CD4-positive, CD25-positive, alpha-beta regulatory T cell (primary cell): ENCODE data around the gene CDC42BPA. TPM values are rescaled to one million over a fixed set of nuclear protein-coding genes. Genes with fewer than 3 reads are reported as not detected.
"Not testable (repeated sequence)": the region's sequence is repeated elsewhere in the genome, so short reads cannot be mapped to it uniquely, and the experiment has no call there.

ENCODE experiments used
- ATAC-seq, 2 donors: fragments of 150-1000 bp; cut with Tn5 transposase; one replicate each; pipeline ENCODE4 v1.10.0; 2021; ENCODE audit warnings: low read depth in 2 of 2, moderate number of reproducible peaks in 2 of 2, moderate library complexity in 1 of 2
- DNase-seq, 3 donors: peaks; one replicate each; pipeline versions ENCODE4 v3.0.0 to v3.0.0-alpha.2; 2012 to 2022; ENCODE audit warnings: mixed read lengths in 1 of 3
- H3K27ac ChIP-seq: one replicate; pipeline ENCODE4 v1.7.0; 2013; ENCODE audit warnings: mild to moderate bottlenecking, low read length; ENCODE audit not compliant: insufficient read depth, poor library complexity, severe bottlenecking
- H3K27me3 ChIP-seq: one replicate; pipeline ENCODE4 v1.7.0; 2013; ENCODE audit warnings: low read length; ENCODE audit not compliant: control insufficient read depth, insufficient read depth
- H3K36me3 ChIP-seq: one replicate; pipeline ENCODE4 v1.7.0; 2013; ENCODE audit warnings: mild to moderate bottlenecking, low read length, moderate library complexity; ENCODE audit not compliant: control insufficient read depth, insufficient read depth
- H3K4me1 ChIP-seq: 2 replicates; pipeline ENCODE4 v1.7.0; 2013; ENCODE audit warnings: mild to moderate bottlenecking, low read length; ENCODE audit not compliant: insufficient read depth, control insufficient read depth, poor library complexity, severe bottlenecking
- H3K4me3 ChIP-seq: one replicate; pipeline ENCODE4 v1.7.0; 2013; ENCODE audit warnings: low read depth, mild to moderate bottlenecking, low read length, moderate library complexity
- H3K9me3 ChIP-seq, 2 experiments: 1 replicate in 1 of 2; 2 replicates in 1 of 2; pipeline ENCODE4 v1.7.0; 2013; ENCODE audit warnings: low read length in 2 of 2, mild to moderate bottlenecking in 1 of 2, moderate library complexity in 1 of 2; ENCODE audit not compliant: control insufficient read depth in 2 of 2
- H3K27ac Mint-ChIP-seq, 3 donors: one replicate each; pipeline ENCODE4 v1.8.0; 2020 to 2022; ENCODE audit warnings: mild to moderate bottlenecking in 3 of 3, mixed read lengths in 3 of 3, moderate library complexity in 2 of 3
- H3K27me3 Mint-ChIP-seq: one replicate; pipeline ENCODE4 v1.8.0; 2022; ENCODE audit warnings: mild to moderate bottlenecking, mixed read lengths
- H3K36me3 Mint-ChIP-seq: one replicate; pipeline ENCODE4 v1.8.0; 2020; ENCODE audit warnings: mixed read lengths
- H3K4me1 Mint-ChIP-seq, 4 donors: one replicate each; pipeline ENCODE4 v1.8.0; 2020 to 2022; ENCODE audit warnings: mixed read lengths in 4 of 4, mild to moderate bottlenecking in 1 of 4
- H3K4me3 Mint-ChIP-seq, 4 donors: one replicate each; pipeline ENCODE4 v1.8.0; 2020 to 2022; ENCODE audit warnings: mild to moderate bottlenecking in 4 of 4, mixed read lengths in 4 of 4, moderate library complexity in 3 of 4
- H3K9me3 Mint-ChIP-seq, 7 donors: one replicate each; pipeline ENCODE4 v1.8.0; 2020 to 2022; ENCODE audit warnings: mixed read lengths in 7 of 7, mild to moderate bottlenecking in 3 of 7, moderate library complexity in 2 of 7
- polyA plus RNA-seq, 4 donors: library from polyadenylated mRNA; unstranded; fragments of 300-500 nt; fragmentation: Illumina TruSeq; gene quantifications; one replicate each; pipeline ENCODE4 v1.2.3, GENCODE V29; 2021
- total RNA-seq: library from RNA; stranded (reverse); gene quantifications from one replicate; pipeline ENCODE4 v1.2.3, GENCODE V29; 2022

CDC42BPA gene
- total and polyA plus RNA-seq, 5 donors from 2014 or later, result 0.06 to 1.5 (median 0.63) TPM

DNA sequence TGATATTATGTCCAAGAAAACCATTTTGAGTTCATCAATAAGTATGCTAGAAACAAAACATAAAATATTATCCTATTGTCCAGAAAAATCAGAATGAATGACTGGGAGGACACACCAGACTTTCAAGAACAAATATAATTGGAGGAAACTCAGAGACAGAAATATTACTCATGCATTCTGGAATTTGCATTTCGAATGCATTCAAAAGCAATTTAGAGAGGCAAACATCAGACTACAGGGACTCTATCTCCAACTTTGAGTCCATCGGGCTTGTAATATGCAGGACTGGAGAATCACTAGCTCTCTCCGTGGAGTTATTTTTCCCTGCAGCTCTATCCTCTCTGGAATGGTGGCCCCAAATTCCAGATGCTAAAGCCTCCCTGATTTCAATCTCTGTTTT lies 161.8 kb downstream of the CDC42BPA start:
- Histone ChIP-seq H3K4me3 (no peak overlapping the region), H3K4me1 (no peaks in the 10 kb centered on the region), H3K9me3 (no peaks in the 10 kb centered on the region), H3K27me3 (peaks cover 2% of the 10 kb centered on the region), H3K36me3 (no peaks in the 10 kb centered on the region), H3K27ac (no peak overlapping the region)
- no peaks in the 10 kb centered on the region for H3K4me1 Mint-ChIP-seq
- H3K27me3 Mint-ChIP-seq, result peaks cover 5% of the 10 kb centered on the region
- no peaks in the 10 kb centered on the region for H3K36me3 Mint-ChIP-seq
- H3K27ac Mint-ChIP-seq, result no peak overlapping the region
- H3K9me3 Mint-ChIP-seq, result no peaks in the 10 kb centered on the region
- ATAC-seq (no peak), DNase-seq (no peak)
- H3K4me3 Mint-ChIP-seq, result no peak overlapping the region

DNA sequence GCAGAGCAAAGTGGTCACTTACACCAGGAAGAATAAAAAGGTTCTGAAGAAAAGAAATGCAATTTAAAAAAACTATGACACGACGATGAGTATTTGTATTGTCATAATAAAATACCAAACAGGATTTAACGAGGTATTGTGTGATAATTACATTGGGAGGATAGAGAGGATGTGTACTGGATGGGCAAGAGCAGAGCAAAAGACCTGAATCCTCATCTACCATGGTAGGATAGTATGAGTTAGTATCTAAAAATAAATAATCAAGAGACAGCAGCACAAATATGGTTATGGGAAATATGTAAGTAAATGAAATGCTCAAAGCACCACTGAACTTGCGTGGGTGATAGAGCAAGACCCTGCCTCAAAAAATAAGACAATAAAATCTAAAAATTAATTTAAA lies 162.6 kb downstream of the CDC42BPA start:
- no peak overlapping the region for H3K27ac Mint-ChIP-seq
- no peaks in the 10 kb centered on the region for H3K27me3 ChIP-seq

DNA sequence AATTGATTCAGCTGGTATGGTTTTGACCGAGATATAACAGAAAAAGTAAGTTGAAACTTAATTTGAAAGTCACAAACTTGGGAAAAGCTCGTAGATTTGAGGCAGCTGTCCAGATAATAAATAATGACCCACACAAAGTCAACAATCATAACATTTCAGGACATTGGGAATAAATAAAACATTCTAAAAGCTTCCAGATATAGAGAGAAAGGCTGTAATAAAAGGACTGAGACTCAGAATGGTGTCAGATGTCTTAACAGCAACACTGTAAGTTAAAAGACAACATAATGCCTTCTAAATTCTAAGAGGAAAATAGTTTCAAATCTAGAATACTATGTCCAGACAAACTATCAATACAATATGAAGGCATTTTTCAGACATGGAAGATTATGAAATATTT lies 163.3 kb downstream of the CDC42BPA start:
- no peaks in the 10 kb centered on the region for H3K36me3 Mint-ChIP-seq
- H3K27ac ChIP-seq, result no peak overlapping the region
- DNase-seq (no peak), ATAC-seq (no peak)
- H3K4me1 Mint-ChIP-seq, result no peaks in the 10 kb centered on the region
- peaks cover 0 to 2% (median 0%) of the 10 kb centered on the region in 7 donors for H3K9me3 Mint-ChIP-seq
- peaks cover 12% of the 10 kb centered on the region for H3K27me3 Mint-ChIP-seq
- H3K27me3 ChIP-seq, result no peaks in the 10 kb centered on the region
- H3K4me1 ChIP-seq, result no peaks in the 10 kb centered on the region
- H3K4me3 Mint-ChIP-seq, result no peak overlapping the region
- H3K9me3 ChIP-seq, result no peaks in the 10 kb centered on the region
- H3K36me3 ChIP-seq, result no peaks in the 10 kb centered on the region
- no peak overlapping the region for H3K4me3 ChIP-seq
- H3K27ac Mint-ChIP-seq, result no peak overlapping the region

More for the DNA sequence above, 162.6 kb downstream of the CDC42BPA start:
- ATAC-seq (no peak), DNase-seq (no peak)
- Histone ChIP-seq H3K9me3 (no peaks in the 10 kb centered on the region), H3K4me3 (no peak overlapping the region), H3K4me1 (no peaks in the 10 kb centered on the region), H3K36me3 (no peaks in the 10 kb centered on the region), H3K27ac (no peak overlapping the region)
- no peaks in the 10 kb centered on the region for H3K9me3 Mint-ChIP-seq
- peaks cover 5% of the 10 kb centered on the region for H3K27me3 Mint-ChIP-seq
- no peaks in the 10 kb centered on the region for H3K4me1 Mint-ChIP-seq
- no peaks in the 10 kb centered on the region for H3K36me3 Mint-ChIP-seq
- no peak overlapping the region for H3K4me3 Mint-ChIP-seq

DNA sequence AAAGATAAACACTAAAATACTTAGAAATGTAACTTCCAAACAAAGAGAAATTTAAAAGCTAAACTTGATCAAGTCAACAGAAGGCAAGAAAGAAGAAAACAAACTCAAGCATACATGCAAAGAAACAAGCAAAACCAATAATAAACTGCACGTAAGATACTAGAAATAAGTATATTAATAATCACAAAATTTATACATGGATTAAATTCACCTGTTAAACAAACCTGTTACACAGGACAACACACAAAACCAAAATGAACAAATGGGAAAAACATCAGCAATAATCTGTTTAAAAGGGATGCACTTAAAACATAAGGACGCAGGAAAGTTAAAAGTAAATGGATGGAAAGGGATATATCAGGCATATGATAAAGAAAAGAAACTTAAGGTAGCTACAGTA lies 165.8 kb downstream of the CDC42BPA start:
- Histone ChIP-seq H3K36me3 (no peaks in the 10 kb centered on the region), H3K4me1 (no peaks in the 10 kb centered on the region), H3K27ac (no peak overlapping the region), H3K9me3 (no peaks in the 10 kb centered on the region), H3K27me3 (peaks cover 3% of the 10 kb centered on the region), H3K4me3 (no peak overlapping the region)
- ATAC-seq, result no peak
- peaks cover 19% of the 10 kb centered on the region for H3K27me3 Mint-ChIP-seq
- DNase-seq, result no peak
- peaks cover 0 to 2% (median 0%) of the 10 kb centered on the region in 7 donors for H3K9me3 Mint-ChIP-seq
- H3K4me3 Mint-ChIP-seq, result no peak overlapping the region
- H3K36me3 Mint-ChIP-seq, result no peaks in the 10 kb centered on the region
- no peak overlapping the region for H3K27ac Mint-ChIP-seq
- H3K4me1 Mint-ChIP-seq, result no peaks in the 10 kb centered on the region

DNA sequence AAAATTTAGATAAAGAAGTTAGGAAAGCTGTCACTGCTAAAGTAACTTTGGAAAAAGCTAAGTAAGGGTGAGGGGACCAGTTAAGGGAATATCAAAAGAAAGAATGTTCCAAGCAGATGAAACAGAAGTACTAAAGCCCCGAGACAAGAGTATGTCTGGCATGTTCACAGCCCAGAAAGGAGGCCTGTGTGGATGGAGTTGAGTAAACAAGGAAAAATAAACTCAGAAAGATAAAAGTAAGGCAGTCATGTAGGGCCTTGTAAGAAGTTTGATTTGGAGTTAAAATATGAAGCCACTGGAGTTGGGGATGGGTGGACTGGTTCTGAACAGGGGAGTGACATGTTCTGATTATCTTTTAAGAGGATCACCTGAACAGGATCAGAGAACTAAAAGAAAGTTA lies 177.9 kb downstream of the CDC42BPA start:
- no peaks in the 10 kb centered on the region for H3K4me1 ChIP-seq
- no peak for DNase-seq
- no peak overlapping the region for H3K4me3 ChIP-seq
- no peaks in the 10 kb centered on the region for H3K9me3 Mint-ChIP-seq
- H3K36me3 Mint-ChIP-seq, result no peaks in the 10 kb centered on the region
- peaks cover 13% of the 10 kb centered on the region for H3K27me3 Mint-ChIP-seq
- peaks cover 8% of the 10 kb centered on the region for H3K27me3 ChIP-seq
- ATAC-seq, result no peak
- H3K4me1 Mint-ChIP-seq, result no peaks in the 10 kb centered on the region
- H3K4me3 Mint-ChIP-seq, result no peak overlapping the region
- no peaks in the 10 kb centered on the region for H3K9me3 ChIP-seq
- no peaks in the 10 kb centered on the region for H3K36me3 ChIP-seq
- no peak overlapping the region for H3K27ac Mint-ChIP-seq
- H3K27ac ChIP-seq, result no peak overlapping the region

DNA sequence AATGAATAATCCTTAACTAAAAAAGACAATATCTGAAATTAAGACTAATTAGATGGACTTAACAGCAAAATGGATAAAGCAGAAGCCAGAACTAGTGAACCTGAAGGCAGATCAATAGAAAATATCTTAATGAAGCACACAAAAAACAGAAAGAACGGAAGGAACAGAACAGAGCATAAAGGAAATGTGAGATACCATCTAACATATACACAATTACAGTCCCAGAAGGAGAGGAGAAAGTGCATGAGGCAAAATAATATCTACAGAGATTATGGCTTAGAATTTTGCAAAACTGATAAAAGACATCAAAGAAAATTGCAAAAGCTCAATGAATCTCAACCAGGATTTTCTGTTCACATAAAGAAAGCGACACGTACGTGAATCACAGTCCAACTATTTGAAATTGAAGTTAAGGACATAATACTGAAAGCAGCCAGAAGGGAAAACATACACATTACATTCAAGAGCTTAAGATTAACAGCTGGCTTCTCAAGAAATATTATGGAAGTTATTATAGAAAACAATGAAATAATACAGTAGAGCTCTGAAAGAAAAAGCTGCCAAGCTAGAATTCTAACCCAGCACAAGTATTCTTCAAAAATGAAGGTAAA lies 182.0 kb downstream of the CDC42BPA start:
- H3K27ac Mint-ChIP-seq, result no peak overlapping the region

DNA sequence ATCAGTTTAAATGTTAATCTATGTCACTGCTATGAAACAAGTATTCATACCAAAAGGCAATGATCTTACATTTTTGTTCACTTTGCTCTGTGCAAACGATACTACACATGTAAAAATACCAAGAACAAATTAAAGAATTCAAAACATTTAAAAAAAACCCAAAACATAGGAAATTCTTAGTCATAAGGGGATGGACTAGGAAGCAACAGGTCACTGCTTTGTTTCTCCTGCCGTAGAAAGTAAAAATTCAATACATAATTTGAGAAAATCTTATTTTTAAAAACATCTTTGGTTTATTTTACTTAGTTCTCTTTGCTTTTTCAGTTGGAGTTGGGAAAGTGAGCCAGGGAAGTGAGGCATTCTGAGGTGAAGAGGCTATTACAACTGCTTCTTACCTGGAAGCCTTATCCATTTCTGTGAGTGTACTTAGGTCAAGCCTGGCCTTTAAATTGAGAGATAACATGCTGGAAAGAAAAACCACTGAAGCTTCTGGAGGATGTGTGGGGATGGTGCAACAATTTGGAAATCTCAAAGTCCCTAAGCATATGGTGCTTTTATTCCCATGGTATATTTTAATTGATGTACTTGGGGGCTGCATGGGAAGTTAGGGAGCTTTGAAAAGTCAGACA lies 183.5 kb downstream of the CDC42BPA start:
- Histone ChIP-seq H3K27me3 (peaks cover 5% of the 10 kb centered on the region), H3K36me3 (no peaks in the 10 kb centered on the region), H3K27ac (no peak overlapping the region), H3K4me1 (no peaks in the 10 kb centered on the region), H3K9me3 (no peaks in the 10 kb centered on the region), H3K4me3 (no peak overlapping the region)
- no peak overlapping the region for H3K4me3 Mint-ChIP-seq
- DNase-seq (no peak), ATAC-seq (no peak)
- no peak overlapping the region for H3K27ac Mint-ChIP-seq
- no peaks in the 10 kb centered on the region for H3K4me1 Mint-ChIP-seq
- H3K27me3 Mint-ChIP-seq, result peaks cover 13% of the 10 kb centered on the region
- no peaks in the 10 kb centered on the region for H3K9me3 Mint-ChIP-seq
- no peaks in the 10 kb centered on the region for H3K36me3 Mint-ChIP-seq

More for the DNA sequence above, 182.0 kb downstream of the CDC42BPA start:
- no peaks in the 10 kb centered on the region for H3K36me3 ChIP-seq
- no peak for ATAC-seq
- no peak overlapping the region for H3K4me3 ChIP-seq
- H3K27me3 ChIP-seq, result peaks cover 5% of the 10 kb centered on the region
- no peaks in the 10 kb centered on the region for H3K36me3 Mint-ChIP-seq
- no peak overlapping the region for H3K27ac ChIP-seq
- H3K9me3 ChIP-seq, result no peaks in the 10 kb centered on the region
- H3K4me1 ChIP-seq, result no peaks in the 10 kb centered on the region
- H3K4me3 Mint-ChIP-seq, result no peak overlapping the region
- no peak for DNase-seq
- H3K9me3 Mint-ChIP-seq, result no peaks in the 10 kb centered on the region
- peaks cover 13% of the 10 kb centered on the region for H3K27me3 Mint-ChIP-seq
- H3K4me1 Mint-ChIP-seq, result no peaks in the 10 kb centered on the region

DNA sequence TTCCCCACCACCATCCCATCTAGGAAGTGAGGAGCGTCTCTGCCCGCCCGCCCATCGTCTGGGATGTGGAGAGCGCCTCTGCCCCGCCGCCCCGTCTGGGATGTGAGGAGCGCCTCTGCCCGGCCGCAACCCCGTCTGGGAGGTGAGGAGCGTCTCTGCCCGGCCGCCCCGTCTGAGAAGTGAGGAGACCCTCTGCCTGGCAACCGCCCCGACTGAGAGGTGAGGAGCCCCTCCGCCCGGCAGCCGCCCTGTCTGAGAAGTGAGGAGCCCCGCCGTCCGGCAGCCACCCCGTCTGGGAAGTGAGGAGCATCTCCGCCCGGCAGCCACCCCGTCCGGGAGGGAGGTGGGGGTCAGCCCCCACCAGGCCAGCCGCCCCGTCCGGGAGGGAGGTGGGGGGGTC lies 185.6 kb downstream of the CDC42BPA start:
- H3K27ac Mint-ChIP-seq, DNase-seq, H3K36me3 Mint-ChIP-seq, H3K4me3 Mint-ChIP-seq, H3K27ac ChIP-seq, H3K4me3 ChIP-seq, H3K4me1 Mint-ChIP-seq, H3K9me3 Mint-ChIP-seq, H3K27me3 ChIP-seq, H3K9me3 ChIP-seq, ATAC-seq, H3K36me3 ChIP-seq, H3K4me1 ChIP-seq: not testable (repeated sequence)
- H3K27me3 Mint-ChIP-seq, result peaks cover 13% of the 10 kb centered on the region
